ENCODE data around the gene WWOX.

Gene WWOX

DNA sequence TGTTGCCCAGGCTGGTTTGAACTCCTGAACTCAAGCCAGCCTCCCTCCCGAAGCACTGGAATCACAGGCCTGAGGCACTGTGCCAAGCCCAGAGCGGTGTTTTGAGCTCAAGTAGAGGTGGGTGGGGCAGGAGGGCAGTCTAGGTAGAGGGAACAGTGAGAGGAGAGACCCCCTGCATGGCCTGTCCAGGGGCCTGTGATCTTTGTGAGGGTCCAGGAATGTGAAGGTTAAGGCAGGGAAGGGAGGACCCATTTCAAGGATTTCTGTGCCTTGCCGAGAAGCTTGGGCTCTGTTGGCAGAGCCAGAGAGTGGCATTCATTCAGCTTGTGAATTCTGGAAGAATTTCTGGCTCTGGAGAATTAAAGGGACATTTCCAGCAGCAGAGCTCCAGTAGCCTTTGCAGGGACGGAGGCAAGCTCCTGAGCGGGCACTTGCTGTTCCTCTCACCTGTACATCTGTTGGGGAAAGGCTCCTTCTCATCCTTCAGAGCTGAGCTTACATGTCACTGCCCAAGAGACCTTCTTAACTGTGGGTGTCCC lies 2.7 kb downstream of the WWOX start:
- TF ChIP-seq FOXP2 (optimal IDR thresholded peaks at IDR 0.05; ENCODE audit: borderline replicate concordance, extremely low read depth, extremely low read length, insufficient read depth) (no peak), POLR2AphosphoS5 (IDR thresholded peaks at IDR 0.05; ENCODE audit: low read depth, low read length) (no peak), TAF1 (IDR thresholded peaks at IDR 0.05; ENCODE audit: borderline replicate concordance, insufficient read depth, low read length) (no peak), SIN3A (IDR thresholded peaks at IDR 0.05; ENCODE audit: borderline replicate concordance, insufficient read depth, low read length) (no peak)
- TF ChIP-seq, protein P1, sequence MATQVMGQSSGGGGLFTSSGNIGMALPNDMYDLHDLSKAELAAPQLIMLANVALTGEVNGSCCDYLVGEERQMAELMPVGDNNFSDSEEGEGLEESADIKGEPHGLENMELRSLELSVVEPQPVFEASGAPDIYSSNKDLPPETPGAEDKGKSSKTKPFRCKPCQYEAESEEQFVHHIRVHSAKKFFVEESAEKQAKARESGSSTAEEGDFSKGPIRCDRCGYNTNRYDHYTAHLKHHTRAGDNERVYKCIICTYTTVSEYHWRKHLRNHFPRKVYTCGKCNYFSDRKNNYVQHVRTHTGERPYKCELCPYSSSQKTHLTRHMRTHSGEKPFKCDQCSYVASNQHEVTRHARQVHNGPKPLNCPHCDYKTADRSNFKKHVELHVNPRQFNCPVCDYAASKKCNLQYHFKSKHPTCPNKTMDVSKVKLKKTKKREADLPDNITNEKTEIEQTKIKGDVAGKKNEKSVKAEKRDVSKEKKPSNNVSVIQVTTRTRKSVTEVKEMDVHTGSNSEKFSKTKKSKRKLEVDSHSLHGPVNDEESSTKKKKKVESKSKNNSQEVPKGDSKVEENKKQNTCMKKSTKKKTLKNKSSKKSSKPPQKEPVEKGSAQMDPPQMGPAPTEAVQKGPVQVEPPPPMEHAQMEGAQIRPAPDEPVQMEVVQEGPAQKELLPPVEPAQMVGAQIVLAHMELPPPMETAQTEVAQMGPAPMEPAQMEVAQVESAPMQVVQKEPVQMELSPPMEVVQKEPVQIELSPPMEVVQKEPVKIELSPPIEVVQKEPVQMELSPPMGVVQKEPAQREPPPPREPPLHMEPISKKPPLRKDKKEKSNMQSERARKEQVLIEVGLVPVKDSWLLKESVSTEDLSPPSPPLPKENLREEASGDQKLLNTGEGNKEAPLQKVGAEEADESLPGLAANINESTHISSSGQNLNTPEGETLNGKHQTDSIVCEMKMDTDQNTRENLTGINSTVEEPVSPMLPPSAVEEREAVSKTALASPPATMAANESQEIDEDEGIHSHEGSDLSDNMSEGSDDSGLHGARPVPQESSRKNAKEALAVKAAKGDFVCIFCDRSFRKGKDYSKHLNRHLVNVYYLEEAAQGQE (IDR thresholded peaks at IDR 0.05; ENCODE audit: insufficient read depth in 1 of 2, low read depth in 2 of 2, low read length in 2 of 2), result no peak

DNA sequence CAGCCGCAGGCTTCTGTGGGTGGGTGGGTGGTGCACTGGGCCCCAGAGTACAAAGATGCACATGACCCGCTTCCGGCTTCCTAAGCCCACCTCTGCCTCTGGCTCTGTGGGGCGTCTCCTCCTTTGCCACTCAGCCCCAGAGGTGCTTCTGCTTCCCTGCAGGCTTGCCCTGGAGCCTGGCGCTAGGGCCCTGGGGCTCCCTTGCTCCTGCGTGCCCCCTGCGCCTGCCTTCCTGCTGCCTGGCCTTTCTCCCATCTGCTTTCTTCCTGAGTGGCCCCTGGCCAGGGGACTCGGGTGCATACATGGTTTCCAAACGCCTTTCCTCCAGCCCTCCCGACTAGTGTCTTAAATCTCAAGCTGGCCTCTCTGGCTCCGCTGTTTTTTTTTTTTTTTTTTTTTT lies 3.4 kb downstream of the WWOX start:
- TF ChIP-seq POLR2AphosphoS5 (IDR thresholded peaks at IDR 0.05; ENCODE audit: low read depth, low read length) (no peak), TAF1 (IDR thresholded peaks at IDR 0.05; ENCODE audit: borderline replicate concordance, insufficient read depth, low read length) (no peak), SIN3A (IDR thresholded peaks at IDR 0.05; ENCODE audit: borderline replicate concordance, insufficient read depth, low read length) (no peak), FOXP2 (optimal IDR thresholded peaks at IDR 0.05; ENCODE audit: borderline replicate concordance, extremely low read depth, extremely low read length, insufficient read depth) (no peak)
- TF ChIP-seq, protein P1 (IDR thresholded peaks at IDR 0.05; ENCODE audit: insufficient read depth in 1 of 2, low read depth in 2 of 2, low read length in 2 of 2), result no peak

DNA sequence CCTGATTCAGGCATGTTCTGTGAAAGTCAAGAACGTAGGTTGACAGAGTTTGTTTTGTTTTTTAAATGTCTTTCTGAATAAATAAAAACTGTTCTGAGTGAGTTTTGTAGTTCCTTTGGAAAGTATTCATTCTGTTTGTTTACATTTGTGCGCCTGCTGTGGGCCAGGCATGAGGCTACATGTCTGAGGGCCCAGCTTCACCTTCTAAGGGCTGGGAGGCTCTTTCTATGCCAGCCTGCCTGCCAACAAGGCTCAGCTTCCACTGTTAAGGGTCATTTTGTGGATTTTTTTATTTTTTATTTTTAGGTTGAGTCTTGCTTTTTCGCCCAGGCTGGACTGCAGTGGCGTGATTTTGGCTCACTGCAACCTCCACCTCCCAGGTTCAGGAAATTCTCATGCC lies 6.1 kb downstream of the WWOX start:
- TF ChIP-seq TAF1 (IDR thresholded peaks at IDR 0.05; ENCODE audit: borderline replicate concordance, insufficient read depth, low read length) (no peak), SIN3A (IDR thresholded peaks at IDR 0.05; ENCODE audit: borderline replicate concordance, insufficient read depth, low read length) (no peak)
- TF ChIP-seq, protein P1 (IDR thresholded peaks at IDR 0.05; ENCODE audit: insufficient read depth in 1 of 2, low read depth in 2 of 2, low read length in 2 of 2), result no peak

DNA sequence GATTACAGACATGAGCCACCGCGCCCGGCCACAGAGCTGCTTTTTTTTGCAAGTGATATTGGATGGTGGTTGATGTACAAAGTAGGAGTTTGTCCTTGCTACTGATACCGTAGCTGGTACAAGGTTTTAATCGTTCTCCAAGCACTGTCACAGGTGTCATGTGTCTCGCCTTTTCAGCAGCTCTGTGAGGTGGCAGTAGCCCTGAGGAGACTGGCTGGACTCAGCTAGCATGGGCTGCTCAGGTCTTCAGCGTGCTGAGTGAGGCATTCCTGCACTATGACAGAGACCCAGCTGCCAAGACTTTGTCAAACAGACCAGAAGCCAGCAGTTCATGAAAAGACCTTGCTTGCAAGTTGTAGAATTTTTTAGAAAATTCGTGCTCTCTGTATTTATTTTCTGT lies 7.2 kb downstream of the WWOX start:
- TF ChIP-seq, protein P1 (IDR thresholded peaks at IDR 0.05; ENCODE audit: insufficient read depth in 1 of 2, low read depth in 2 of 2, low read length in 2 of 2), result no peak
- no peak for TF ChIP-seq SIN3A (IDR thresholded peaks at IDR 0.05; ENCODE audit: borderline replicate concordance, insufficient read depth, low read length)
- TF ChIP-seq POLR2AphosphoS5 (IDR thresholded peaks at IDR 0.05; ENCODE audit: low read depth, low read length), result no peak
- no peak for TF ChIP-seq TAF1 (IDR thresholded peaks at IDR 0.05; ENCODE audit: borderline replicate concordance, insufficient read depth, low read length)
- no peak for TF ChIP-seq FOXP2 (optimal IDR thresholded peaks at IDR 0.05; ENCODE audit: borderline replicate concordance, extremely low read depth, extremely low read length, insufficient read depth)

DNA sequence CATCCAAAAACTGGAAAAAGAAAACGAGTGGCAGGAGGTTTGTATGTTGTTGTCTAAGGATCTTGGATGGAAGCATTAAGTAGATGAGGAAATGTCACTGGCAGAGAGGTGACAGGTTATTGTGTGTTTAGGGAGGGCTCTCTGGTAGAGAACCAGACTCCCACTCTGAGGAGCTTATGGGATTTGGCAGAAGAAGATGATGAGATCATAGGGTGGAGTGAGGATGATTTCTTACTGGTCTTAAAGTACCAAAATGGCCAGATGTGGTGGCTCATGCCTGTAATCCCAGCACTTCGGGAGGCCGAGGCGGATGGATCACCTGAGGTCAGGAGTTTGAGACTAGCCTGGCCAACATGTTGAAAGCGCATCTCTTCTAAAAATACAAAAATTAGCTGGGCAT lies 9.0 kb downstream of the WWOX start:
- TF ChIP-seq POLR2AphosphoS5 (IDR thresholded peaks at IDR 0.05; ENCODE audit: low read depth, low read length), result no peak
- TF ChIP-seq TAF1 (IDR thresholded peaks at IDR 0.05; ENCODE audit: borderline replicate concordance, insufficient read depth, low read length), result no peak
- TF ChIP-seq FOXP2 (optimal IDR thresholded peaks at IDR 0.05; ENCODE audit: borderline replicate concordance, extremely low read depth, extremely low read length, insufficient read depth), result no peak
- TF ChIP-seq SIN3A (IDR thresholded peaks at IDR 0.05; ENCODE audit: borderline replicate concordance, insufficient read depth, low read length), result no peak
- TF ChIP-seq, protein P1 (IDR thresholded peaks at IDR 0.05; ENCODE audit: insufficient read depth in 1 of 2, low read depth in 2 of 2, low read length in 2 of 2), result no peak
